ENCODE results near the gene COL4A4. TPM values are rescaled to one million over a fixed set of nuclear protein-coding genes. Genes with fewer than 3 reads are reported as not detected.

COL4A4 gene
- total RNA-seq, 3 donors from 2014 or later (not counting 1 experiment from before 2014, with no cell fraction given), result 0.31 to 2.3 (median 0.88) TPM

DNA sequence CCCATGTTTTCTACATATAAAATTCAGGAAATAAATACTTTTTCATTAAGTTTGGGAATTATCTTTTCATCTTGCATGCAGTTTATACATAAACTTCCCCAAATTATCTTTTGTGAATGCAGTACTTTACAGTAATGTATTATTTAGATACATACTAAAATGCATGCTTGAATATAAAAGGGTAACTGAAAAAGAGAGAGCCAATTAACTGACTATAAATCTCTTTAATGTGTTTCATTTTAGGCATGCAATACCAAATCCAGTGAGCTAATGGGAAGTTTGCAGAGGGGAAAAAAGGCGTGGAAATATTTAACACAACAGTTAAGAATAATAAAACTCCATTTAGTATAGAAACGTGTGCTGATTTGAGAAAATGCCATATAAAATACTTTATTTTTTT lies 39.2 kb downstream of the COL4A4 start:
- TF ChIP-seq, protein P1, sequence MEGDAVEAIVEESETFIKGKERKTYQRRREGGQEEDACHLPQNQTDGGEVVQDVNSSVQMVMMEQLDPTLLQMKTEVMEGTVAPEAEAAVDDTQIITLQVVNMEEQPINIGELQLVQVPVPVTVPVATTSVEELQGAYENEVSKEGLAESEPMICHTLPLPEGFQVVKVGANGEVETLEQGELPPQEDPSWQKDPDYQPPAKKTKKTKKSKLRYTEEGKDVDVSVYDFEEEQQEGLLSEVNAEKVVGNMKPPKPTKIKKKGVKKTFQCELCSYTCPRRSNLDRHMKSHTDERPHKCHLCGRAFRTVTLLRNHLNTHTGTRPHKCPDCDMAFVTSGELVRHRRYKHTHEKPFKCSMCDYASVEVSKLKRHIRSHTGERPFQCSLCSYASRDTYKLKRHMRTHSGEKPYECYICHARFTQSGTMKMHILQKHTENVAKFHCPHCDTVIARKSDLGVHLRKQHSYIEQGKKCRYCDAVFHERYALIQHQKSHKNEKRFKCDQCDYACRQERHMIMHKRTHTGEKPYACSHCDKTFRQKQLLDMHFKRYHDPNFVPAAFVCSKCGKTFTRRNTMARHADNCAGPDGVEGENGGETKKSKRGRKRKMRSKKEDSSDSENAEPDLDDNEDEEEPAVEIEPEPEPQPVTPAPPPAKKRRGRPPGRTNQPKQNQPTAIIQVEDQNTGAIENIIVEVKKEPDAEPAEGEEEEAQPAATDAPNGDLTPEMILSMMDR (IDR thresholded peaks at IDR 0.05), result no peak
- WGBS (ENCODE audit: insufficient coverage), result no CpG with 5 or more reads among the region's 2 CpGs
- H3K4me3 ChIP-seq (ENCODE audit: low read length), result no peak overlapping the region

DNA sequence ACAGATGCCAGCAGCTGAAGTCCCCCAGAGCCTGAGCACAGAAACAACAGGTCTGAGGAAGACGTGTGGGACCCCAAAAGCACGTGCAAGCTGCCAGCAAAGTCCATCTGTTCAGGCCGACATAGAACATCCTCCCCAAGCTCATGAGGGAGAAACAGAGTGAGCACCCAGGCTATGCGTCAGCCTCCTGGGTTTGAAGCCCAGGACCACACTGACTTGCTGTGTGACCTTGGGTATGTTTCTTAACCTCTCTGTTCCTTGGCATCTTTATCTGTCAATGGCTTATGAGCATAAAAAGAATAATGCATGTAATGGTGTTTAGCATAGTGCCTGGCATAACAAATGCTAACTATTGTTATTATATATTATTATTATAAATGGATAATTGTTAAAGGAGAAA lies 40.3 kb downstream of the COL4A4 start:
- WGBS (ENCODE audit: insufficient coverage), result 89% methylated on average over 4 of the region's 4 CpGs
- no peak for ATAC-seq
- Mint-ChIP-seq H3K27ac (no peak overlapping the region), H3K27me3 (ENCODE audit: low read depth in 2 of 2) (peaks cover 5 to 10% of the 10 kb centered on the region in 2 donors), H3K4me1 (no peaks in the 10 kb centered on the region), H3K9me3 (no peaks in the 10 kb centered on the region), H3K36me3 (no peaks in the 10 kb centered on the region), H3K4me3 (no peak overlapping the region)
- no peaks in the 10 kb centered on the region for H3K4me1 ChIP-seq (ENCODE audit: control insufficient read depth, insufficient read depth, low read length)
- no peaks in the 10 kb centered on the region for H3K9me3 ChIP-seq (ENCODE audit: control insufficient read depth, insufficient read depth, low read length)
- no peak for DNase-seq
- TF ChIP-seq, protein P1 (IDR thresholded peaks at IDR 0.05), result no peak
- no peaks in the 10 kb centered on the region for H3K36me3 ChIP-seq (ENCODE audit: control insufficient read depth, insufficient read depth, low read length)
- H3K4me3 ChIP-seq (ENCODE audit: low read length), result no peak overlapping the region
- H3K27me3 ChIP-seq (ENCODE audit: control insufficient read depth, insufficient read depth, low read length), result no peaks in the 10 kb centered on the region
- H3K27ac ChIP-seq (ENCODE audit: low read length), result no peak overlapping the region
- intact Hi-C loops (cut with micrococcal nuclease), result no loop called here

More for the DNA sequence above, 39.2 kb downstream of the COL4A4 start:
- H3K36me3 ChIP-seq (ENCODE audit: control insufficient read depth, insufficient read depth, low read length), result no peaks in the 10 kb centered on the region
- no peak overlapping the region for H3K27ac ChIP-seq (ENCODE audit: low read length)
- H3K27me3 ChIP-seq (ENCODE audit: control insufficient read depth, insufficient read depth, low read length), result no peaks in the 10 kb centered on the region
- ATAC-seq, result no peak
- no peak overlapping the region for H3K27ac Mint-ChIP-seq
- H3K27me3 Mint-ChIP-seq (ENCODE audit: low read depth in 2 of 2), result peaks cover 10 to 15% of the 10 kb centered on the region in 2 donors
- no peaks in the 10 kb centered on the region for H3K4me1 Mint-ChIP-seq
- no peaks in the 10 kb centered on the region for H3K9me3 Mint-ChIP-seq
- intact Hi-C loops (cut with micrococcal nuclease), result no loop called here
- no peak overlapping the region for H3K4me3 Mint-ChIP-seq
- no peak for DNase-seq
- H3K4me1 ChIP-seq (ENCODE audit: control insufficient read depth, insufficient read depth, low read length), result no peaks in the 10 kb centered on the region
- H3K36me3 Mint-ChIP-seq, result no peaks in the 10 kb centered on the region
- H3K9me3 ChIP-seq (ENCODE audit: control insufficient read depth, insufficient read depth, low read length), result no peaks in the 10 kb centered on the region

DNA sequence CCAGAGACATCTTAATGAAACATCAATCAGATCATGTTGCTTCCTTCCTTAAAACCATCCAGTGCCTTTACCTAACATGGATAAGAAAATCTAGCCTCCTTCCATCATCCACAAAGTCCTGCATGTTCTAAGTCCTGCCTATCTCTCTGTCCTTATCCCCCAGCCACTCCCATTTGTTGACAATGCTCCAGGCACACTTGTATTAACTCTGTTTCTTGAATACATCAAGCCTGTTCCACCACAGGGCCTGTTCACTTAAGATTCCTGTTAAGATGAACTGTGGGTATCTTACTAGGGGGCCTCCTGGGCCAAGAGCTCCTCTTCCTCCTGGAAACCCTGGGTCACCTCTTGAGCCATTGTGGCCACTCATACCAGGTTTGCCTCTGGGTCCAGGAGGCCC lies 45.7 kb downstream of the COL4A4 start:
- Mint-ChIP-seq H3K9me3 (no peaks in the 10 kb centered on the region), H3K36me3 (no peaks in the 10 kb centered on the region), H3K4me3 (no peak overlapping the region), H3K4me1 (no peaks in the 10 kb centered on the region), H3K27ac (no peak overlapping the region), H3K27me3 (ENCODE audit: low read depth in 2 of 2) (peaks cover 6 to 17% of the 10 kb centered on the region in 2 donors)
- Histone ChIP-seq H3K36me3 (ENCODE audit: control insufficient read depth, insufficient read depth, low read length) (no peaks in the 10 kb centered on the region), H3K4me1 (ENCODE audit: control insufficient read depth, insufficient read depth, low read length) (no peaks in the 10 kb centered on the region), H3K27me3 (ENCODE audit: control insufficient read depth, insufficient read depth, low read length) (no peaks in the 10 kb centered on the region), H3K27ac (ENCODE audit: low read length) (no peak overlapping the region), H3K9me3 (ENCODE audit: control insufficient read depth, insufficient read depth, low read length) (no peaks in the 10 kb centered on the region), H3K4me3 (ENCODE audit: low read length) (no peak overlapping the region)
- no peak for DNase-seq
- ATAC-seq, result no peak
- TF ChIP-seq, protein P1 (IDR thresholded peaks at IDR 0.05), result no peak
- intact Hi-C loops (cut with micrococcal nuclease), result no loop called here

DNA sequence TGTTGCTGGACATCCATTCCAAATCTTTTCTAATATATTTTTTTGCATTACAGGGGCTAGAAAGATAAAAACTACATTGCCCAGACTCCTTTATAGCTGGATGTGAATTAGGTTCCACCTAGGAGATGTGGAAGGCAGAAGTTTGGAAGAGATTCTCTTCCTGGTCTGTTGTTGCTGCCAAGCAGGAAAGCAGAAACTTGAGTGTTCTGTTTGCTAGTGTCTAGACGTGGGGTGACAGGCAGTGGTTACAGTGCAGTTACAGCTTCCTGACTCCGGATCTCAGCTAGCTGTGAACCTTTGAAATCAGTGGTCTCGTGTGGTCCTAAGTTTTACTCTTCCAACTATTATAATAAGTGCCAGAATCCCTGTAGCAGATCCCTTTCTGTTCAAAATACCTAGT lies 46.2 kb downstream of the COL4A4 start:
- Mint-ChIP-seq H3K4me1 (no peaks in the 10 kb centered on the region), H3K4me3 (no peak overlapping the region), H3K27me3 (ENCODE audit: low read depth in 2 of 2) (peaks cover 3 to 22% of the 10 kb centered on the region in 2 donors), H3K9me3 (no peaks in the 10 kb centered on the region), H3K36me3 (no peaks in the 10 kb centered on the region), H3K27ac (no peak overlapping the region)
- no peaks in the 10 kb centered on the region for H3K4me1 ChIP-seq (ENCODE audit: control insufficient read depth, insufficient read depth, low read length)
- H3K27ac ChIP-seq (ENCODE audit: low read length), result no peak overlapping the region
- TF ChIP-seq, protein P1 (IDR thresholded peaks at IDR 0.05), result no peak
- ATAC-seq (no peak), DNase-seq (no peak)
- H3K27me3 ChIP-seq (ENCODE audit: control insufficient read depth, insufficient read depth, low read length), result no peaks in the 10 kb centered on the region
- H3K36me3 ChIP-seq (ENCODE audit: control insufficient read depth, insufficient read depth, low read length), result no peaks in the 10 kb centered on the region
- intact Hi-C loops (cut with micrococcal nuclease), result no loop called here
- no peaks in the 10 kb centered on the region for H3K9me3 ChIP-seq (ENCODE audit: control insufficient read depth, insufficient read depth, low read length)
- 9% methylated on average over 3 of the region's 3 CpGs for WGBS (ENCODE audit: insufficient coverage)
- no peak overlapping the region for H3K4me3 ChIP-seq (ENCODE audit: low read length)
